ENCODE measurements around the gene TAS2R40.
"Not testable (repeated sequence)": the region's sequence is repeated elsewhere in the genome, so short reads cannot be mapped to it uniquely, and the experiment has no call there.

The TAS2R40 gene

GRCh38 chr7:143213478-143213877, 8.4 kb upstream of the TAS2R40 start:
- ATAC-seq; DNase-seq; H3K9me3 Mint-ChIP-seq; H3K36me3 Mint-ChIP-seq (ENCODE audit: low read depth); H3K27me3 Mint-ChIP-seq; H3K4me3 Mint-ChIP-seq; H3K4me1 Mint-ChIP-seq; H3K27ac Mint-ChIP-seq: not testable (repeated sequence)

DNA sequence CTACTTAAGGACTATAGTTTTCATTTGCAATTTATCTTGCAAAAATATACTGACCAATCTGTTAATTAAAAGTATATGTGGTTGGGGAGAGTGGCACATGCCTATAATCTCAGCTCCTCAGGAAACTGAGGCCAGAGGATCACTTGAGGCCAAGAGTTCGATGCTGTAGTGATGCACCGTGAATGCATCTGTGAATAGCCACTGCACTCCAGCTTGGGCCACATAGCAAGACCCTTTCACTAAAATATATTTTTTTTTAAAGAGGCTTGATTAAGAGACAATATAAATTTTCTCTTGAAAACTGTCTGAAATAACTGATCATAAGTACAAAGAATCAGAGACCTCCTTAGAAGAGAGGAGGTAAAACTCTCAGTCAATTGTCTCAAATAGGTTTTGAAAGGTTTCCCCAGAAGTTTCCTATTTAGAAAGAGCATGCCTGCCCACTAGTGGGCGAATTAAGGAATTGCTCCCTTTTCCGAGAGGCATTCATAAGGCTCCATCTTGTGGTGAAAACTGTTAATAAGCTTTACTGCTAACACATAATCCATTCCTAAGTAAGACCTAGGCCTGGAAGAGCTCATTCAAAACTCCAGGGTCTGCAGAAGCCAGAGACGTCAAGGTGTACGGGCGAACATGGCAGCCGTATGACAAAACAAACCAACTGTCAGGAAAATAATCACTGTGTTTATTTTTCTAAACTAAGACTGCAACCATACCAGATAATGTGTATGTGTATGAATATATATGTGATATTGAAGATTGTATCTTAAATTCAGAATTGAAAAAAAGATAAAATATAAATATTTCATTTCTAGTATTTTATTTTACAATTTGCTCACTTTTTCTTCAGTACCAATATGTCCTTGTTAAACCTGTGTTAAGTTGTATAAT, 6.8 kb upstream of the TAS2R40 start:
- ATAC-seq: peak; percentile 63
- Mint-ChIP-seq H3K27me3 (peaks cover 2% of the 10 kb centered on the region), H3K36me3 (ENCODE audit: low read depth) (no peaks in the 10 kb centered on the region), H3K9me3 (no peaks in the 10 kb centered on the region), H3K4me1 (no peaks in the 10 kb centered on the region), H3K4me3 (no peak overlapping the region), H3K27ac (no peak overlapping the region)
- DNase-seq: peak; percentile 60

GRCh38 chr7:143216151-143216550, 5.7 kb upstream of the TAS2R40 start:
- DNase-seq (no peak), ATAC-seq (no peak)
- no peaks in the 10 kb centered on the region for H3K4me1 Mint-ChIP-seq
- H3K27ac Mint-ChIP-seq: no peak overlapping the region
- no peak overlapping the region for H3K4me3 Mint-ChIP-seq
- peaks cover 2% of the 10 kb centered on the region for H3K27me3 Mint-ChIP-seq
- no peaks in the 10 kb centered on the region for H3K9me3 Mint-ChIP-seq
- H3K36me3 Mint-ChIP-seq (ENCODE audit: low read depth): no peaks in the 10 kb centered on the region

- H3K27ac Mint-ChIP-seq: no peak overlapping the region
- no peaks in the 10 kb centered on the region for H3K4me1 Mint-ChIP-seq
- ATAC-seq (no peak), DNase-seq (no peak)
- H3K4me3 Mint-ChIP-seq: no peak overlapping the region
- no peaks in the 10 kb centered on the region for H3K9me3 Mint-ChIP-seq
- peaks cover 2% of the 10 kb centered on the region for H3K27me3 Mint-ChIP-seq
- H3K36me3 Mint-ChIP-seq (ENCODE audit: low read depth): no peaks in the 10 kb centered on the region
These were observed 5.2 kb upstream of the TAS2R40 start for GRCh38 chr7:143216686-143217085.

GRCh38 chr7:143217806-143218205, 4.0 kb upstream of the TAS2R40 start:
- Mint-ChIP-seq H3K9me3 (no peaks in the 10 kb centered on the region), H3K36me3 (ENCODE audit: low read depth) (no peaks in the 10 kb centered on the region), H3K4me3 (no peak overlapping the region), H3K27me3 (peaks cover 7% of the 10 kb centered on the region), H3K4me1 (no peaks in the 10 kb centered on the region), H3K27ac (no peak overlapping the region)
- DNase-seq (no peak), ATAC-seq (no peak)

- H3K27me3 Mint-ChIP-seq: peaks cover 11% of the 10 kb centered on the region
- no peak overlapping the region for H3K27ac Mint-ChIP-seq
- no peak for ATAC-seq
- H3K4me3 Mint-ChIP-seq: no peak overlapping the region
- no peaks in the 10 kb centered on the region for H3K36me3 Mint-ChIP-seq (ENCODE audit: low read depth)
- H3K4me1 Mint-ChIP-seq: no peaks in the 10 kb centered on the region
- H3K9me3 Mint-ChIP-seq: no peaks in the 10 kb centered on the region
- no peak for DNase-seq
These were observed 551 bp upstream of the TAS2R40 start for GRCh38 chr7:143221286-143221685.

DNA sequence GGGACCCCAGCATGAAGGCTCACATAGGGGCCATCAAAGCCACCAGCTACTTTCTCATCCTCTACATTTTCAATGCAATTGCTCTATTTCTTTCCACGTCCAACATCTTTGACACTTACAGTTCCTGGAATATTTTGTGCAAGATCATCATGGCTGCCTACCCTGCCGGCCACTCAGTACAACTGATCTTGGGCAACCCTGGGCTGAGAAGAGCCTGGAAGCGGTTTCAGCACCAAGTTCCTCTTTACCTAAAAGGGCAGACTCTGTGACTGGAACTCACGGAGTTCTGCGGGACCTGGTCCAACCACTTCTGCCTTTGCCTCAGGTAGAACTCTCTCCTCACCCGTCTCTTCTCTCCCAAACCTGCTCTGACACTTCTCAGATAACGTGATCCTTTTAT, 945 bp downstream of the TAS2R40 start:
- Mint-ChIP-seq H3K27ac (no peak overlapping the region), H3K36me3 (ENCODE audit: low read depth) (no peaks in the 10 kb centered on the region), H3K4me3 (no peak overlapping the region), H3K9me3 (no peaks in the 10 kb centered on the region), H3K4me1 (no peaks in the 10 kb centered on the region), H3K27me3 (peaks cover 11% of the 10 kb centered on the region)
- DNase-seq (no peak), ATAC-seq (no peak)

DNA sequence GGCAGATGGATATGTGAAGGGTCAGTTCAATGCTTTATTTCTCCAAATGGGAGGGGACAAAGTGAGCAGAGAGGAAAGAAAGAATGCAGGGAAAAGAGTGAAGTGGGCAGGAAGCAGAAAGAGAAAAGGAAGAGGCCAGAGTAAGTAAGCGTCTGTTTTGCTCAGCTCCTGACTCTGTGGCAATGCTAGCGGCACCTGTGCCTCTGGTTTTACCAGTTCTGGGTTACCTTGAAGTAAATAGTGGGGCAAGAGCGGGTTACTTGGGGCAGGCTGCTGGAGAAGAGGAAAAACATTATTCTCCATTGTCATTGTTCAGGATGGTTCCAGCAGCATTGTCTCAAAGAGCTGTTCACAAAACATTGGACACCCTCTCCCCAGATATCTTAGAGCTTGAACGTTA, 1.9 kb downstream of the TAS2R40 start:
- ATAC-seq (no peak), DNase-seq (no peak)
- H3K27me3 Mint-ChIP-seq: peaks cover 11% of the 10 kb centered on the region
- no peaks in the 10 kb centered on the region for H3K9me3 Mint-ChIP-seq
- no peak overlapping the region for H3K27ac Mint-ChIP-seq
- H3K4me3 Mint-ChIP-seq: no peak overlapping the region
- H3K4me1 Mint-ChIP-seq: no peaks in the 10 kb centered on the region
- no peaks in the 10 kb centered on the region for H3K36me3 Mint-ChIP-seq (ENCODE audit: low read depth)

DNA sequence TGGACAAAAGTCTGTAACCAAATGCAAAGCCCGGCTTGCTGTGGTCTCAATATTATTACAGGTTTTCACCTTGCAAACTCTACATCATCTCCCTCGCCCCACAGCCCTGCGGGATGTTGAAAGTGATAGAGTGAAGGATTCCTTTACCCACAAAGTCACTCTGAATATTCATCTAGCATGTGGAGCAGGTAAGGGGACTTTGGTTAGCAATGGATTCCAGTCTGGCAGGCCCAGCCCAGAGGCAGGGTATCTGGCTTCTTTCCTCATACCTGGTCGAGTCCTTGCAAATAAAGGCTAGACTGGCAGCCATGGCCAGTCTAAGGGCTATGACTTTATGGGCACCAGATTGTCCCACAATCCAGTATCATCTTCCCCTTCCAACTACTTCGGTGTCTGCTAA, 3.2 kb downstream of the TAS2R40 start:
- no peak overlapping the region for H3K4me3 Mint-ChIP-seq
- peaks cover 9% of the 10 kb centered on the region for H3K27me3 Mint-ChIP-seq
- no peak for DNase-seq
- H3K9me3 Mint-ChIP-seq: no peaks in the 10 kb centered on the region
- no peak for ATAC-seq
- no peaks in the 10 kb centered on the region for H3K36me3 Mint-ChIP-seq (ENCODE audit: low read depth)
- no peaks in the 10 kb centered on the region for H3K4me1 Mint-ChIP-seq
- no peak overlapping the region for H3K27ac Mint-ChIP-seq

- H3K27me3 Mint-ChIP-seq: peaks cover 4% of the 10 kb centered on the region
- ATAC-seq (no peak), DNase-seq (no peak)
- H3K27ac Mint-ChIP-seq: no peak overlapping the region
- no peaks in the 10 kb centered on the region for H3K4me1 Mint-ChIP-seq
- H3K9me3 Mint-ChIP-seq: no peaks in the 10 kb centered on the region
- no peak overlapping the region for H3K4me3 Mint-ChIP-seq
- H3K36me3 Mint-ChIP-seq (ENCODE audit: low read depth): no peaks in the 10 kb centered on the region
These were observed 6.0 kb downstream of the TAS2R40 start for GRCh38 chr7:143227806-143228205.

DNA sequence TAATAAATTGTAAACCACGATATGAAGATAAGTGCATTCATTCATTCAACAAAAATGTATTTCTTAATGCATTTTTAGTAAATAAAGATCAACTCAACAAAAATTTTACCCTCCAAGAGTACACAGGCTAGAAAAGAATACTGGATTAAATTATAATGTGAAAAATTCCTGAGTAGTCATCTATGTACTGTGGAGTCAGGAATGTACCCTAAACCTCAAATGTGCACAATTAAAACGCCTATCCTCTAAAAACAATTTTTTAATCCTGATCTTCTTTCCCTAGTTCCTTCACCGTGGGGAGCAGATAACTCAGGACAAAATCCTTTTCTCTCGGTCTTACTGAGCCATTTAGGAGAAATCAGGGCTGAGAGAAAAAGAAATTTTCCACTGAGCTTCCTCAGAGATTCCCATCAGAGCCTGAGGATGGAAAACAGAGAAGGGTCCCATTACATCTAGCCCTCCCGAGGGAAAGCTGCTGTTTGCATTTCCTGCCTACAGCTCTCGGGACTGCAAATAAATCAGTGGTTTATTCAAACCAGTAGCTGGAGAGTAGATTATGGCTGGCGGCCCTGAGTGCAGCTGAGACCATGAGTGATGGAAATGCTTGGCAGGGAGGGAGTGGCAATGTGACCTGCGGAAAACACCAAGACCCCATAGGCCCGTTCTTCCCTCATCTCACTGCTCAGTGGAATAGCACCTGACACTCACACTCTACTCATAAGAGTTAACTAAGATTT, 7.4 kb downstream of the TAS2R40 start:
- H3K36me3 Mint-ChIP-seq (ENCODE audit: low read depth): no peaks in the 10 kb centered on the region
- no peaks in the 10 kb centered on the region for H3K9me3 Mint-ChIP-seq
- DNase-seq (no peak), ATAC-seq (no peak)
- H3K27ac Mint-ChIP-seq: no peak overlapping the region
- no peak overlapping the region for H3K4me3 Mint-ChIP-seq
- peaks cover under 1% of the 10 kb centered on the region for H3K27me3 Mint-ChIP-seq
- no peaks in the 10 kb centered on the region for H3K4me1 Mint-ChIP-seq

DNA sequence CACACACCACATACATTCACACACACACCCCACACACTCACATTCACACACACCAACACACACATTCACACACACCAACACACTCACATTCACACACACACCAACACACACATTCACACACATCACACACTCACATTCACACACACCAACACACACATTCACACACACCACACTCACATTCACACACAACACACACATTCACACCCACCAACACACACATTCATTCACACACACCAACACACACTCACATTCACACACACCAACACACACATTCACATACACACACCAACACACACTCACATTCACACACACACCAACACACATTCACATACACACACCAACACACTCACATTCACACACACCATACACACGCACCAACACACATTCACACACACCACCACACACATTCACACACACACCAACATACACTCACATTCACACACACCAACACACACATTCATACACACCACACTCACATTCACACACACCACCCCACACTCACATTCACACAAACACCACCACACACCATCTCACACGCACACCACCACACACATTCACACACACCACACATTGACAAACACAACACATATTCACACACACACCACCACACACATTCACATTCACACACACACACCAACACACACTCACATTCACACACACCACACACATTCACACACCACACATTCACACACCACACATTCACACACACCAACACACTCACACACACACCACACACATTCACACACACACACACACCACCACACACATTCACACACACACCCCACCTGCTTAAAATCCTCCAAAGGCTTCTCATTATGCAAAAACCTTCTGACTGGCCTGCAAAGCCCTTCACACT, 9.0 kb downstream of the TAS2R40 start:
- Mint-ChIP-seq H3K27me3 (no peaks in the 10 kb centered on the region), H3K4me1 (no peaks in the 10 kb centered on the region), H3K9me3 (no peaks in the 10 kb centered on the region), H3K4me3 (no peak overlapping the region), H3K36me3 (ENCODE audit: low read depth) (no peaks in the 10 kb centered on the region), H3K27ac (no peak overlapping the region)
- ATAC-seq (no peak), DNase-seq (no peak)

DNA sequence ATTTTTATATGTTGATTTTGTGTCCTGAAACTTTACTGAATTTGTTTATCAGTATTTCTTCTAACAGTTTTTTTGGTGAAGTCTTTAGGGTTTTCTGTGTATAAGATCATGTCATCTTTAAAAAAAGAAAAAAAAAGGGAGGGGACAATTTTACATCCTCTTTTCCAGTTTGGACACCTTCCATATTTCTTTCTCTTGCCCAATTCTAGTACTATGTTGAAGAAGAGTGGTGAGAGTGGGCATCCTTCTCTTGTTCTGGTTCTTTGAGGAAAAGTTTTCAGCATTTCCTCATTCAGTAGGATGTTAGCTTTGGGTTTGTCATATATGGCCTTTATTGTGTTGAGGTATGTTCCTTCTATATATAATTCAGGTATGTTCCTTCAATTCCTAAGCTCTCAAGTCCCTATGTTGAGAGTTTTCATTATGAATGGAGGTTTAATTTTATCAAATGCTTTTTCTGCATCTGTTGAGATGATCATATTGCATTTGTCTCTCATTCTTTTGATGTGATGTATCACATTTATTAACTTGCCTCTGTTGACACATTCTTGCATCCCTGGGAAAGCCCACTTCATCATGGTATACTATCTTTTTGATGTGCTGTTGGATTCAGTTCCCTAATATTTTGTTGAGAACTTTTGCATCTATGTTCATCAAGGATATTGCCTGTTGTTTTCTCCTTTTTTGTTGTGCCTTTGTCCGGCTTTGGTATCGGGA, 12.1 kb downstream of the TAS2R40 start:
- H3K4me3 Mint-ChIP-seq: no peak overlapping the region
- H3K27me3 Mint-ChIP-seq: peaks cover 8% of the 10 kb centered on the region
- H3K36me3 Mint-ChIP-seq (ENCODE audit: low read depth): peaks cover 4% of the 10 kb centered on the region
- peaks cover 16% of the 10 kb centered on the region for H3K9me3 Mint-ChIP-seq
- DNase-seq (no peak), ATAC-seq (no peak)
- no peak overlapping the region for H3K27ac Mint-ChIP-seq
- H3K4me1 Mint-ChIP-seq: no peaks in the 10 kb centered on the region

DNA sequence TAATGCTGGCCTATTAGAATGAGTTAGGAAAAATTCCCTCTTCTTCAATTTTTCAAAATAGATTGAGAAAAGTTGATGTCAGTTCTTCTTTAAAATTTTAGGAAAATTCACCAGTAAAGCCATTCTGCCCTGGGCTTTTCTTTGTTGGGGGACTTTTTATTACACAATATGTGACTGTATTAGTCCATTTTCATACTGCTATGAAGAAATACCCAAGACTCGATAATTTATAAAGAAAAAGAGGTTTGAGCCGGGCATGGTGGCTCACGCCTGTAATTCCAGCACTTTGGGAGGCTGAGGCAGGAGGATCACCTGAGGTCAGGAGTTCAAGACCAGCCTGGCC, 12.7 kb downstream of the TAS2R40 start:
- ATAC-seq (no peak), DNase-seq (no peak)
- peaks cover 16% of the 10 kb centered on the region for H3K9me3 Mint-ChIP-seq
- peaks cover 8% of the 10 kb centered on the region for H3K27me3 Mint-ChIP-seq
- no peak overlapping the region for H3K27ac Mint-ChIP-seq
- H3K4me1 Mint-ChIP-seq: no peaks in the 10 kb centered on the region
- no peak overlapping the region for H3K4me3 Mint-ChIP-seq
- H3K36me3 Mint-ChIP-seq (ENCODE audit: low read depth): peaks cover 4% of the 10 kb centered on the region
